Upper lobe of right lung (tissue), 1 donor: ENCODE results near the gene VGLL1. TPM values are rescaled to one million over a fixed set of nuclear protein-coding genes. Genes with fewer than 3 reads are reported as not detected.

ENCODE experiments used
- ATAC-seq: fragments of 200-7000 bp; cut with Tn5 transposase; one replicate; pipeline ENCODE4 v1.9.1; 2020; ENCODE audit warnings: mild to moderate bottlenecking, moderate library complexity
- DNase-seq: peaks from one replicate; pipeline ENCODE4 v3.0.0-alpha.2; 2020
- H3K27ac ChIP-seq: fragments of 200-600 bp; one replicate; pipeline ENCODE4 v1.8.0; 2022
- H3K27me3 ChIP-seq: fragments of 200-600 bp; one replicate; pipeline ENCODE4 v1.8.0; 2022; ENCODE audit warnings: mild to moderate bottlenecking
- H3K36me3 ChIP-seq: fragments of 200-600 bp; one replicate; pipeline ENCODE4 v1.8.0; 2022
- H3K4me1 ChIP-seq: fragments of 200-600 bp; one replicate; pipeline ENCODE4 v1.8.0; 2022
- H3K4me3 ChIP-seq: fragments of 200-600 bp; one replicate; pipeline ENCODE4 v1.8.0; 2022; ENCODE audit warnings: mild to moderate bottlenecking
- H3K9me3 ChIP-seq: fragments of 200-600 bp; one replicate; pipeline ENCODE4 v1.8.0; 2022
- intact Hi-C: fragments of 100-400 bp; cut with DNase I; formaldehyde crosslinking; loops from one replicate; pipeline ENCODE4 v1.11.0; 2022
- total RNA-seq: library from RNA; stranded (reverse); fragmentation: NEBNext Ultra II Directional; extraction: Animal tissue kit (Norgen Biotek cat#: 25700); gene quantifications from one replicate; pipeline ENCODE4 v1.2.1, GENCODE V29; 2021
- TF ChIP-seq, protein P1 (sequence below): fragments of 200-600 bp; IDR thresholded peaks from one replicate; pipeline ENCODE4 v1.8.0; 2022; ENCODE audit warnings: antibody characterized with exemption
- donor health status: DM: no; HTN: yes; CAD: no; lungs with severe emphysema.

The VGLL1 gene
- total RNA-seq, 1 donor from 2014 or later: 1.6 TPM

- no peaks in the 10 kb centered on the region for H3K4me1 ChIP-seq
- H3K4me3 ChIP-seq: no peak overlapping the region
- H3K9me3 ChIP-seq: no peaks in the 10 kb centered on the region
- intact Hi-C loops: no loop called here
- no peaks in the 10 kb centered on the region for H3K36me3 ChIP-seq
- no peak for ATAC-seq
- no peak for DNase-seq
- no peaks in the 10 kb centered on the region for H3K27me3 ChIP-seq
- no peak overlapping the region for H3K27ac ChIP-seq
- TF ChIP-seq, protein P1, sequence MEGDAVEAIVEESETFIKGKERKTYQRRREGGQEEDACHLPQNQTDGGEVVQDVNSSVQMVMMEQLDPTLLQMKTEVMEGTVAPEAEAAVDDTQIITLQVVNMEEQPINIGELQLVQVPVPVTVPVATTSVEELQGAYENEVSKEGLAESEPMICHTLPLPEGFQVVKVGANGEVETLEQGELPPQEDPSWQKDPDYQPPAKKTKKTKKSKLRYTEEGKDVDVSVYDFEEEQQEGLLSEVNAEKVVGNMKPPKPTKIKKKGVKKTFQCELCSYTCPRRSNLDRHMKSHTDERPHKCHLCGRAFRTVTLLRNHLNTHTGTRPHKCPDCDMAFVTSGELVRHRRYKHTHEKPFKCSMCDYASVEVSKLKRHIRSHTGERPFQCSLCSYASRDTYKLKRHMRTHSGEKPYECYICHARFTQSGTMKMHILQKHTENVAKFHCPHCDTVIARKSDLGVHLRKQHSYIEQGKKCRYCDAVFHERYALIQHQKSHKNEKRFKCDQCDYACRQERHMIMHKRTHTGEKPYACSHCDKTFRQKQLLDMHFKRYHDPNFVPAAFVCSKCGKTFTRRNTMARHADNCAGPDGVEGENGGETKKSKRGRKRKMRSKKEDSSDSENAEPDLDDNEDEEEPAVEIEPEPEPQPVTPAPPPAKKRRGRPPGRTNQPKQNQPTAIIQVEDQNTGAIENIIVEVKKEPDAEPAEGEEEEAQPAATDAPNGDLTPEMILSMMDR: no peak
These were observed 17.2 kb downstream of the VGLL1 start for GRCh38 chrX:136549226-136549625.

DNA sequence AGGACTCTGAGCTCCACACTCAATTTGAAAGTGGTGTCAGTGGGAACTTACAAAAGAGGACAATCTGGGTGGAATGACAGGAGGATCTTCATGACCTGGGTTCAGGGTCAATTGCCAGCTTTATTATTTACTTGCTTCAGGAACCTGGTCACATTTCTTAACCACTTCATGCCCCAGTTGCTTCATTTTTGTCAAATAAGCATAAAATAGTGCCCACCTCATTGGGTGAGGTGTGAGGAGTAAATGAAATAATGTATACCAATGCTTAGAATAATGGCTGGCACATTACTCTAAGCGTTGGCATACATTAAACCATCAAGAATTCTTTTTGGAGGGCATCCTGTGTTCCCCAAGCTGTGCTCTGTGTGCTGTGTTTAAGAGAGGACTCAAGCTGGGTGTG lies 19.4 kb downstream of the VGLL1 start:
- H3K36me3 ChIP-seq: no peaks in the 10 kb centered on the region
- ATAC-seq (no peak), DNase-seq (no peak)
- H3K4me1 ChIP-seq: no peaks in the 10 kb centered on the region
- no peak overlapping the region for H3K4me3 ChIP-seq
- H3K9me3 ChIP-seq: no peaks in the 10 kb centered on the region
- no peak overlapping the region for H3K27ac ChIP-seq
- TF ChIP-seq, protein P1: no peak
- intact Hi-C loops: no loop called here
- no peaks in the 10 kb centered on the region for H3K27me3 ChIP-seq

GRCh38 chrX:136555694-136556093 lies 23.7 kb downstream of the VGLL1 start:
- peak; percentile 57 for ATAC-seq
- no peaks in the 10 kb centered on the region for H3K27me3 ChIP-seq
- no peak for DNase-seq
- no peaks in the 10 kb centered on the region for H3K36me3 ChIP-seq
- no peaks in the 10 kb centered on the region for H3K9me3 ChIP-seq
- TF ChIP-seq, protein P1: no peak
- H3K4me1 ChIP-seq: no peaks in the 10 kb centered on the region
- no peak overlapping the region for H3K27ac ChIP-seq
- H3K4me3 ChIP-seq: no peak overlapping the region
- intact Hi-C loops: no loop called here

DNA sequence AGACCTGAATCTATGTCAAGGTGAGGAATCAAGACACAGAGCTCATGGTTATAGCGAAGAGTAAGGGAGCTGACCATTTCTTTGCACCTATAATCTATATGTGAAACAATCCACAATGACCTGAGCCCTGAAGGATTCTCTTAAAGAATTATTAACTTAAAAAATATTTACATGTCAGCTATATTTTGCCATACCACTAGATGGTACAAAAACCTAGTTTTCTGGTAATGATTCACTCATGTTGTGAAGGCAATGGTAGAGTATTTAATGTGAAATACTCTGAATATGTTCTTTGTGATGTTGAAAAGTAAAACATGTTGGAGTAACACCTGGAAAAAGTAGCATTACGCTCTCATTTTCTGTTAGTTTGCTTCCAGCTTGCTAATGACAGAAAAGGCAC lies 40.0 kb downstream of the VGLL1 start:
- Histone ChIP-seq H3K36me3 (no peaks in the 10 kb centered on the region), H3K9me3 (no peaks in the 10 kb centered on the region), H3K4me1 (no peaks in the 10 kb centered on the region), H3K4me3 (no peak overlapping the region), H3K27ac (no peak overlapping the region), H3K27me3 (no peaks in the 10 kb centered on the region)
- intact Hi-C loops: no loop called here
- DNase-seq (no peak), ATAC-seq (no peak)
- TF ChIP-seq, protein P1: no peak

DNA sequence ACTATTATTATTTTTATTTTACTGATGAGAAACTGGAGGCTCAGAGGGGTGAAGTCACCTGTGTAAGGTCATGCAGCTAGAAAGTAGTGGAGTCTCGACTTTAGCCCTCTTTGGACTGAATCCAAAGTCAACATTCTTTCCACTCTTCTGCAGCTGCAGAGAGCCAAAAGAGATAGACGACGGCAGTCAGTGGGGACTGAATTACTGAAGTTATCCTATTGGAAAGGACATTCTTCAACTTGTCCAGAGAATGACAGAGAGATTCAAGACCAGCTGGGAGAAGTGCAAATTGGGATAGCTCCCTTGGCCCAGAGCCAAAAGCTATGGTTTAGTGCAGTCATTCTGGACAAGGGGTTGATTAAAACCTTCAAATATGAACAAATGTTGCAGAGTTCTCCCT lies 42.5 kb downstream of the VGLL1 start:
- no peak for ATAC-seq

More for the DNA sequence above, 42.5 kb downstream of the VGLL1 start:
- Histone ChIP-seq H3K27me3 (no peaks in the 10 kb centered on the region), H3K36me3 (no peaks in the 10 kb centered on the region), H3K4me3 (no peak overlapping the region), H3K9me3 (no peaks in the 10 kb centered on the region), H3K27ac (no peak overlapping the region), H3K4me1 (no peaks in the 10 kb centered on the region)
- intact Hi-C loops: no loop called here
- no peak for DNase-seq
- TF ChIP-seq, protein P1: no peak
